ENCODE results near the gene TTLL7.

DNA sequence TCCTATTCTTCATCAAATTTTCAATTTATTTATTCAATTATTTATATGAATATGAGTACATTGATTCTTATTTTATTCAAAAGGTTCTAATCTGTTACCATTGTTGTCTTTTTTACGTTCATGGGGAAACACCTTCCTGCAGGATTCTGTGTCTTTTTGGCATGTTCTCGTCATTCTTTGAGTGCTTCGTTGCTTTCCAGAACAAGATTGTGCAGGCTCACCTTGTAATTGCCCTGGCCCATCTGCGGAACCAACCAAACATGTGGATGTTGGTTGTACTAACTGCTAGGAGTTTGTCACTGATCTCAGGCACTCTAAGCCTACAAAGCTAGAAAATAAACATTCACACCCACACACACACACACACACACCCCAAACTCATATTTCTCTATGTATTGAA lies 182.1 kb downstream of the TTLL7 start:
- TF ChIP-seq, protein P1, sequence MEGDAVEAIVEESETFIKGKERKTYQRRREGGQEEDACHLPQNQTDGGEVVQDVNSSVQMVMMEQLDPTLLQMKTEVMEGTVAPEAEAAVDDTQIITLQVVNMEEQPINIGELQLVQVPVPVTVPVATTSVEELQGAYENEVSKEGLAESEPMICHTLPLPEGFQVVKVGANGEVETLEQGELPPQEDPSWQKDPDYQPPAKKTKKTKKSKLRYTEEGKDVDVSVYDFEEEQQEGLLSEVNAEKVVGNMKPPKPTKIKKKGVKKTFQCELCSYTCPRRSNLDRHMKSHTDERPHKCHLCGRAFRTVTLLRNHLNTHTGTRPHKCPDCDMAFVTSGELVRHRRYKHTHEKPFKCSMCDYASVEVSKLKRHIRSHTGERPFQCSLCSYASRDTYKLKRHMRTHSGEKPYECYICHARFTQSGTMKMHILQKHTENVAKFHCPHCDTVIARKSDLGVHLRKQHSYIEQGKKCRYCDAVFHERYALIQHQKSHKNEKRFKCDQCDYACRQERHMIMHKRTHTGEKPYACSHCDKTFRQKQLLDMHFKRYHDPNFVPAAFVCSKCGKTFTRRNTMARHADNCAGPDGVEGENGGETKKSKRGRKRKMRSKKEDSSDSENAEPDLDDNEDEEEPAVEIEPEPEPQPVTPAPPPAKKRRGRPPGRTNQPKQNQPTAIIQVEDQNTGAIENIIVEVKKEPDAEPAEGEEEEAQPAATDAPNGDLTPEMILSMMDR (IDR thresholded peaks at IDR 0.05): no peak
- TF ChIP-seq POLR2A (IDR thresholded peaks at IDR 0.05) (no peak), EP300 (IDR thresholded peaks at IDR 0.05) (no peak), POLR2AphosphoS5 (IDR thresholded peaks at IDR 0.05) (no peak)

Measured in sigmoid colon (tissue), 4 donors.